Trophoblast cell (in vitro differentiated cells and primary cell): Measurements from ENCODE around the gene TEAD1.

Source experiments
- DNase-seq, 2 donors: peaks; one replicate each; pipeline ENCODE4 v3.0.0-alpha.2; 2016
- H2AFZ ChIP-seq: 2 replicates; pipeline ENCODE4 v1.6.1; 2013; ENCODE audit warnings: low read length, moderate library complexity, mild to moderate bottlenecking; ENCODE audit not compliant: insufficient read depth, poor library complexity
- H2AK5ac ChIP-seq: 2 replicates; pipeline ENCODE4 v1.6.1; 2013; ENCODE audit warnings: mild to moderate bottlenecking, low read length
- H2BK120ac ChIP-seq: 2 replicates; pipeline ENCODE4 v1.6.1; 2013; ENCODE audit warnings: low read length, mild to moderate bottlenecking, moderate library complexity; ENCODE audit not compliant: insufficient read depth, poor library complexity
- H2BK12ac ChIP-seq: 2 replicates; pipeline ENCODE4 v1.6.1; 2013; ENCODE audit warnings: mild to moderate bottlenecking, low read length, moderate library complexity
- H2BK5ac ChIP-seq: 2 replicates; pipeline ENCODE4 v1.6.1; 2013; ENCODE audit warnings: low read length, low read depth, moderate library complexity, mild to moderate bottlenecking; ENCODE audit not compliant: poor library complexity
- H3K14ac ChIP-seq: 2 replicates; pipeline ENCODE4 v1.6.1; 2013; ENCODE audit warnings: mild to moderate bottlenecking, low read length
- H3K18ac ChIP-seq: 2 replicates; pipeline ENCODE4 v1.6.1; 2013; ENCODE audit warnings: mild to moderate bottlenecking, low read length
- H3K23ac ChIP-seq: 2 replicates; pipeline ENCODE4 v1.6.1; 2013; ENCODE audit warnings: low read length
- H3K27ac ChIP-seq: 2 replicates; pipeline ENCODE4 v1.5.1; 2013; ENCODE audit warnings: low read depth, mild to moderate bottlenecking, inconsistent platforms, low read length, moderate library complexity
- H3K27me3 ChIP-seq: 2 replicates; pipeline ENCODE4 v1.6.1; 2013; ENCODE audit warnings: inconsistent platforms, mild to moderate bottlenecking, low read length, moderate library complexity; ENCODE audit not compliant: insufficient read depth
- H3K36me3 ChIP-seq, 2 experiments: 1 replicate in 1 of 2; 2 replicates in 1 of 2; pipeline ENCODE4 v1.6.1; 2013; ENCODE audit warnings: low read length in 2 of 2, mild to moderate bottlenecking in 2 of 2, moderate library complexity in 1 of 2; ENCODE audit not compliant: insufficient read depth in 2 of 2, control insufficient read depth in 1 of 2
- H3K4ac ChIP-seq: 2 replicates; pipeline ENCODE4 v1.6.1; 2013; ENCODE audit warnings: low read depth, mild to moderate bottlenecking, low read length, moderate library complexity
- H3K4me1 ChIP-seq, 2 experiments: 1 replicate in 1 of 2; 2 replicates in 1 of 2; pipeline ENCODE4 v1.6.1; 2013; ENCODE audit warnings: low read length in 2 of 2, mild to moderate bottlenecking in 2 of 2, moderate library complexity in 1 of 2; ENCODE audit not compliant: insufficient read depth in 2 of 2, control insufficient read depth in 1 of 2
- H3K4me2 ChIP-seq: 2 replicates; pipeline ENCODE4 v1.6.1; 2013; ENCODE audit warnings: inconsistent platforms, mild to moderate bottlenecking, low read length, moderate library complexity
- H3K4me3 ChIP-seq: 2 replicates; pipeline ENCODE4 v1.5.1; 2013; ENCODE audit warnings: mild to moderate bottlenecking, low read depth, low read length, inconsistent platforms
- H3K79me1 ChIP-seq: one replicate; pipeline ENCODE4 v1.6.1; 2013; ENCODE audit warnings: low read length
- H3K79me2 ChIP-seq: 2 replicates; pipeline ENCODE4 v1.6.1; 2013; ENCODE audit warnings: low read length, mild to moderate bottlenecking; ENCODE audit not compliant: control insufficient read depth, insufficient read depth, poor library complexity
- H3K9ac ChIP-seq: 2 replicates; pipeline ENCODE4 v1.6.1; 2013; ENCODE audit warnings: mild to moderate bottlenecking, low read length
- H3K9me3 ChIP-seq: 2 replicates; pipeline ENCODE4 v1.6.1; 2013; ENCODE audit warnings: low read depth, mild to moderate bottlenecking, control low read depth, inconsistent platforms, low read length; ENCODE audit not compliant: insufficient read depth
- H4K12ac ChIP-seq: 2 replicates; pipeline ENCODE4 v1.6.1; 2013; ENCODE audit warnings: low read depth, mild to moderate bottlenecking, low read length, moderate library complexity
- H4K8ac ChIP-seq: 2 replicates; pipeline ENCODE4 v1.6.1; 2013; ENCODE audit warnings: low read depth, mild to moderate bottlenecking, low read length, moderate library complexity
- H4K91ac ChIP-seq: one replicate; pipeline ENCODE4 v1.6.1; 2013; ENCODE audit warnings: low read depth, mild to moderate bottlenecking, low read length, moderate library complexity
- WGBS: extraction: QIAGEN DNeasy Blood & Tissue Kit; methylation state at CpG from one replicate; pipeline ENCODE4 v1.1.7; 2013; ENCODE audit warnings: missing lambda C conversion rate; ENCODE audit not compliant: insufficient read length, insufficient coverage; ENCODE audit errors: extremely low coverage; 5-methylcytosine and 5-hydroxymethylcytosine counted together

TEAD1 gene

DNA sequence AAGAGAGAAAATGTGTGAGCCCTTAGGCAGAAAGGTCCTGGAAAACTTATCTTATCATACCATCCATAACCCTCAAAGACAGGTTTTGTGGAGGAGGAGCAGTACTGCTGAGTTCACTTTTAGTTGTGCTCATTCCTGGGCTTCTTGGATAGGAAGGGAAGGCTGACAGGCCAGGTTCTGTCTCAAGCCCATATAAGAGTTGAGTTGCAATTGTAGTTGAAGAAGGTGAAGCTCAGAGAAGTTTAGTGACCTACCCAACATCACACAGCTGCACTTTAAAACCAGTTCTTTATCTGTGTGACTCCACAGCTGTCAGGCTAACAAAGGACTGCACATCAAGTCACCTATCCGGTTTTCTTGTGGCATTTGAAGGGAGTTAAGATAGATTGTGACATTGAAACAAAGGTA, 13.0 kb downstream of the TEAD1 start:
- Histone ChIP-seq H3K4me1 (peaks cover 39 to 61% of the 10 kb centered on the region in 2 experiments), H3K4me2 (peak overlapping the region; percentile 65), H4K12ac (no peak overlapping the region), H3K14ac (no peak overlapping the region), H3K27me3 (no peaks in the 10 kb centered on the region), H4K91ac (no peak overlapping the region), H3K36me3 (no peaks in the 10 kb centered on the region), H3K9ac (no peak overlapping the region), H2BK120ac (no peak overlapping the region), H2AFZ (no peak overlapping the region), H2AK5ac (no peak overlapping the region), H3K4ac (peak overlapping the region; percentile 15), H2BK5ac (peak overlapping the region; percentile 96), H3K79me2 (peaks cover 33% of the 10 kb centered on the region), H3K18ac (no peak overlapping the region), H3K23ac (no peak overlapping the region), H3K79me1 (peaks cover 36% of the 10 kb centered on the region), H2BK12ac (no peak overlapping the region), H3K27ac (peak overlapping the region; percentile 96), H4K8ac (no peak overlapping the region), H3K4me3 (no peak overlapping the region), H3K9me3 (no peaks in the 10 kb centered on the region)
- DNase-seq: peak; percentile 81 to 96
- WGBS: no CpG with 5 or more reads among the region's 1 CpG

DNA sequence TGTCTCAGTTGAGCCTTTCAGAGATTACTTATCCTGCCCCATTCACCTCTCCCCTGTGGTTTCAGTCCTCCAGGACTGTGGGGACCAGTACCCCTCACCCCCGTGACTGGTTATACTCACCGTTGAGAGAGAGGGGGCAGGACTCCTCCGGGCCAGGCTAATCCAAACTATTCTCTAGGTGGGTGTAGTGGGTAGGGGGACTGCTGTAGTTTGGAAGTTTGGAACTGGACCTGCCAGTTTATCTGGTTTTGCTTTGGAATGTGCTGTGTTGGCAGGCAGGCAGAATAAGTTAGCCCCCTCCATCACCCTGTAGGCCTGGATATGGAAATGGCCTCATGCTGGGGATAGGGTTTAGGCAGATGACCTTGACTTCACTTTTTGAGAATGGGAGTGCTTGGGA, 13.5 kb downstream of the TEAD1 start:
- H2BK12ac ChIP-seq: peak overlapping the region; percentile 73
- peak overlapping the region; percentile 98 for H3K4ac ChIP-seq
- peak overlapping the region; percentile 69 for H3K14ac ChIP-seq
- peak overlapping the region; percentile 51 for H4K8ac ChIP-seq
- peak overlapping the region; percentile 96 for H3K27ac ChIP-seq
- H3K9me3 ChIP-seq: no peaks in the 10 kb centered on the region
- peak overlapping the region; percentile 71 for H4K12ac ChIP-seq
- H2AFZ ChIP-seq: no peak overlapping the region
- no peak overlapping the region for H3K23ac ChIP-seq
- peak overlapping the region; percentile 88 for H4K91ac ChIP-seq
- peaks cover 34% of the 10 kb centered on the region for H3K79me1 ChIP-seq
- H2AK5ac ChIP-seq: peak overlapping the region; percentile 38
- peak in 1 of 2 donors; percentile 60 for DNase-seq
- no peak overlapping the region for H3K9ac ChIP-seq
- no CpG with 5 or more reads among the region's 3 CpGs for WGBS
- peak overlapping the region; percentile 92 for H2BK5ac ChIP-seq
- H3K4me3 ChIP-seq: no peak overlapping the region
- H3K27me3 ChIP-seq: no peaks in the 10 kb centered on the region
- peak overlapping the region; percentile 41 for H3K18ac ChIP-seq
- peak overlapping the region; percentile 65 for H3K4me2 ChIP-seq
- peak overlapping the region; percentile 67 for H2BK120ac ChIP-seq
- H3K36me3 ChIP-seq: no peaks in the 10 kb centered on the region
- H3K4me1 ChIP-seq: peaks cover 35 to 59% of the 10 kb centered on the region in 2 experiments
- peaks cover 34% of the 10 kb centered on the region for H3K79me2 ChIP-seq

DNA sequence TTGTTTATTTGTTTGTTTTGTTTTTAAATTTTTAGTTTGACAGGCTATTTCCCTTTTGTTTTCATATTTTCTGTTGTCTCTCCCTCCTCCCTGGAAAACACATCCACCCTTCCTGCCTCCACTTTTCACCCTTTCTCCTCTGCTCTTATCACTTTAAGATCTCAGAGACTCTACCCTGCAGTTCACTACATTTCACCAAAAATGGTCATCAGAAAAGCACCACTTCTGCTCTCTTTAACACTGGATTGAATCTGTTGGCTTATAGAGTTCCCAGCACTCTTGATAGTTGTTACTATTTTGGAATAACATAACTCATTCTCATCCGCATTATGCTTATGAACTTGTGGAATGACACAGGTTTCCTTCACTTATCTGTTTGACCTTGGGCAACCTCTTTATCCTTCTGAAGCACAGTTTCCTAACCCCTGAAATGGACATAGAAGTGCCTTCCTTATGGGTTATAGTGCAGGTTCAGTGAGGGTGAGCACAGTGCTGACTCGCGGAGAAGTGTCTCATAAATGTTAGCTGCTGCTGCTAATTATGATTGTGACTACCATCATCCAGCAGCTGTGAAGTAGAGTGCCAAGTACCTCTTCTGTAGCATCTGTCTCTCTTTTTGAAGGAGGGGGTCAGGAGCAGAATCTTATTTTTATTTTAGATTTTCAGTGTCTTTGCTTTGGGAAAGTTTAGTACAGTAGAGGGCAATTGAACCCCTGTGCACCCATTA, 15.0 kb downstream of the TEAD1 start:
- Histone ChIP-seq H3K9me3 (no peaks in the 10 kb centered on the region), H3K14ac (no peak overlapping the region), H4K8ac (no peak overlapping the region), H3K4me1 (peaks cover 36 to 63% of the 10 kb centered on the region in 2 experiments), H3K9ac (no peak overlapping the region), H3K23ac (no peak overlapping the region), H2BK120ac (no peak overlapping the region), H3K27ac (peak overlapping the region; percentile 13), H3K27me3 (no peaks in the 10 kb centered on the region), H4K91ac (no peak overlapping the region), H3K79me1 (peaks cover 38% of the 10 kb centered on the region), H2BK5ac (no peak overlapping the region), H3K18ac (no peak overlapping the region), H2AFZ (no peak overlapping the region), H2AK5ac (no peak overlapping the region), H3K4me3 (no peak overlapping the region), H3K4ac (peak overlapping the region; percentile 56), H3K79me2 (peaks cover 35% of the 10 kb centered on the region), H3K4me2 (peak overlapping the region; percentile 20), H2BK12ac (no peak overlapping the region), H3K36me3 (peaks cover 0 to 2% of the 10 kb centered on the region in 2 experiments), H4K12ac (no peak overlapping the region)
- DNase-seq: no peak
- no CpG with 5 or more reads among the region's 3 CpGs for WGBS

DNA sequence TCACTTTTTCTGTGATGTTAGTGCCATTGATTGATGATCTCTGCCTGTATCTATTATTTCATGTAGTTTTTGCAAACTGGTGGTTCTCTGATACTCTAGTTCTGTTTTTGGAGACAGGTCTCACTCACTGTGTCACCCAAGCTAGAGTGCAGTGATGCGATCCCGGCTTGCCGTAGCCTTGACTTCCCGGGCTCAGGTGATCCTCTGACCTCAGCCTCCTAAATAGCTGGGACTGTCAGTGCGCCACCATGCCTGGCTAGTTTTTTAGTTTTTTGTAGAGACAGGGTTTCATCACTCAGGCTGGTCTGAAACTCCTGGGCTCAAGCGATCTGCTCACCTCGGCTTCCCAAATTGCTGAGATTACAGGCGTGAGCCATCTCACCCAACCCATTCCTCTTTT, 16.4 kb downstream of the TEAD1 start:
- H4K12ac ChIP-seq: peak overlapping the region; percentile 16
- H3K9ac ChIP-seq: no peak overlapping the region
- H2BK120ac ChIP-seq: no peak overlapping the region
- no peak overlapping the region for H2AFZ ChIP-seq
- peaks cover 34% of the 10 kb centered on the region for H3K79me2 ChIP-seq
- H4K91ac ChIP-seq: peak overlapping the region; percentile 54
- H3K36me3 ChIP-seq: peaks cover 0 to 2% of the 10 kb centered on the region in 2 experiments
- H3K27me3 ChIP-seq: no peaks in the 10 kb centered on the region
- peak overlapping the region; percentile 14 for H3K18ac ChIP-seq
- H2BK5ac ChIP-seq: no peak overlapping the region
- H2AK5ac ChIP-seq: no peak overlapping the region
- no peak overlapping the region for H3K4me3 ChIP-seq
- no peak overlapping the region for H2BK12ac ChIP-seq
- no peak overlapping the region for H3K23ac ChIP-seq
- peaks cover 38% of the 10 kb centered on the region for H3K79me1 ChIP-seq
- H3K27ac ChIP-seq: peak overlapping the region; percentile 48
- peak overlapping the region; percentile 17 for H3K14ac ChIP-seq
- no CpG with 5 or more reads among the region's 8 CpGs for WGBS
- peaks cover 31 to 63% of the 10 kb centered on the region in 2 experiments for H3K4me1 ChIP-seq
- H3K4me2 ChIP-seq: no peak overlapping the region
- peak overlapping the region; percentile 96 for H3K4ac ChIP-seq
- DNase-seq: peak in 1 of 2 donors; percentile 36
- H3K9me3 ChIP-seq: no peaks in the 10 kb centered on the region
- no peak overlapping the region for H4K8ac ChIP-seq
